Activated naive CD8-positive, alpha-beta T cell (primary cell): ENCODE measurements around the gene HNRNPR.
"Not testable (repeated sequence)": the region's sequence is repeated elsewhere in the genome, so short reads cannot be mapped to it uniquely, and the experiment has no call there.

Source experiments
- H3K27ac Mint-ChIP-seq: one replicate; pipeline ENCODE4 v1.8.0; 2021; ENCODE audit warnings: mixed read lengths
- H3K27me3 Mint-ChIP-seq: one replicate; pipeline ENCODE4 v1.8.0; 2021; ENCODE audit warnings: mixed read lengths
- H3K36me3 Mint-ChIP-seq: one replicate; pipeline ENCODE4 v1.8.0; 2021; ENCODE audit warnings: mixed read lengths
- H3K4me1 Mint-ChIP-seq: one replicate; pipeline ENCODE4 v1.8.0; 2021; ENCODE audit warnings: low read depth, mixed read lengths
- H3K4me3 Mint-ChIP-seq: one replicate; pipeline ENCODE4 v1.8.0; 2021; ENCODE audit warnings: mild to moderate bottlenecking, mixed read lengths
- H3K9me3 Mint-ChIP-seq: one replicate; pipeline ENCODE4 v1.8.0; 2021; ENCODE audit warnings: low read depth, mixed read lengths

Gene HNRNPR

DNA sequence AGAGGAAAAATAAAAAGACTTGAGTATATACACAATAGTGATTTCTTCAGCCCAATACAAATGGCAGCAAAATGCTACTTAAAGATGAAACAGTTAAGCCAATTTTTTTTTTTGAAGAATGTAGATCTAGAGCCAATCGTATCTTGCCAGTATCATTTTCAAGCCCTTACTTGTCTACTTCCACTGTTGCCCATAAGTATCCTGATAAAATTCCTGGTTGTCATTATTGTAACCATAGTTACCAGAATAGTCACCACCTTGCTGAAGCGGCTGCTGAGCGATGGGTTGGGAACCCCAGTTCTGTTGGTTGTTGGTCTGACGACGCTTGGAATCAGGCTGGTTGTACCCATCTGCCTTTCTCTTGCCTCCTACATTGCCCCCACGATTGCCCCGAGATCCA, 33.8 kb downstream of the HNRNPR start:
- H3K36me3 Mint-ChIP-seq, H3K4me3 Mint-ChIP-seq, H3K27me3 Mint-ChIP-seq, H3K4me1 Mint-ChIP-seq, H3K27ac Mint-ChIP-seq, H3K9me3 Mint-ChIP-seq: not testable (repeated sequence)

DNA sequence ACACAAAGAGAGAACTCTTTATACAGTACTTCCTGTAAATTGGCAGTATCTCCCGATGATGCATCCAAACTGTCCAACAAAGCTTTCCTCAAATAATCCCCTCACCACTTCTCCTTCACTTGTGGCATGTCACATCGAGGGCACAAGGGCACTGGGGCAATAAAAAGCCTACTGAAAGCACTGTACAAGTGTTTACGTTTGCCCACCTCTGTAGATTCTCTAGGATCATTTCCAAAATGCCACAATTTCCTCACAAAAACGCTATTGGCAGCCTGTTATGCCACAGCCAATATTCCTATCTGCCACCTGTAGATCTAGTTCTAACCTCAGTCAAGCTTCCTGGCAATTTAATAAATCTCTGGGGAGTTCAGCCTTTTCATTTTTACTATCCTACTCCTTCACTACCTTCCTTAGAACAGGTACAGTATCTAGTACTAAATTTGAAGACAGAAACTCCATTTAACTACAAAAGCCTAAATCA, 39.9 kb downstream of the HNRNPR start:
- H3K4me3 Mint-ChIP-seq: no peak overlapping the region
- peaks cover 2% of the 10 kb centered on the region for H3K36me3 Mint-ChIP-seq
- H3K27ac Mint-ChIP-seq: peak overlapping the region; percentile 16

DNA sequence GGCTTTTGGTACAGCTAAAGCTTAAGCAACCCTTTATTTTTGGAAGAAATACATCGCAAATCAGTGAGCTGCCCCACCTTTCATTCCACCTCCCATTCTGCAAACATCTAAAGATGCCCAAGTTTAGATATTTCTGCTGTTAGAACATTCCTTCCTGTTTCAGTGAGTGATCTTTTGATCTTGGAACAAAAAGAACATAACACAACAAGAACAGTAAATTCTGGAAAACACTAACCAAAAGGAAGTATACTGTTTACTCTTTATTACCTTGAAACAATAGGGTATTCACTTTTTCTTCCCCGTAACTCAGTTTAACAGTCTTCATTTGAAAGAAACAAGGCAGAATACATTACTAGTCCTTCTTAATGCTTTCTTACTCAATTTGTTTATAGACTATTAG, 40.6 kb downstream of the HNRNPR start:
- H3K4me1 Mint-ChIP-seq: no peaks in the 10 kb centered on the region
- H3K36me3 Mint-ChIP-seq: peaks cover 2% of the 10 kb centered on the region
- no peak overlapping the region for H3K4me3 Mint-ChIP-seq
- no peaks in the 10 kb centered on the region for H3K27me3 Mint-ChIP-seq
- no peaks in the 10 kb centered on the region for H3K9me3 Mint-ChIP-seq
- H3K27ac Mint-ChIP-seq: peak overlapping the region; percentile 16

More for the DNA sequence above, 39.9 kb downstream of the HNRNPR start:
- Mint-ChIP-seq H3K27me3 (no peaks in the 10 kb centered on the region), H3K4me1 (no peaks in the 10 kb centered on the region), H3K9me3 (no peaks in the 10 kb centered on the region)

DNA sequence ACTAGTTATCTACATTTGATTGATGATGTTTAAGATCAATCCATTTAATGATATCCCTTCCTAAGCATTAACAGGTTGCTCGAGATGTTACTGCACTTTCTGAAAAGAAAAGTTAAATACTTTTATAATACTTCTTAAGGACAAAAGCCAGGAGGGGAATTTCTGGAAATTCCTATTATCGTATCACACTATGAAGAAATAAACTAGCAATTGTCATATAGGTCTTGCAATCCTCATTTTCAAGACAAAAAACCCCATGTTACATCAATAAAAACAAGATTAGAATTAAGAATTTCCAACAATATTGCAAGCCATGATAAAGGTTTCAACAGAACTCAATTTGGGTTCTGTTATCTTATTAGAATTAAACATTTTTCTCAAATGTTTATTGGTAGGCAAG, 47.2 kb downstream of the HNRNPR start:
- Mint-ChIP-seq H3K4me3 (no peak overlapping the region), H3K27me3 (no peaks in the 10 kb centered on the region), H3K27ac (no peak overlapping the region), H3K36me3 (no peaks in the 10 kb centered on the region), H3K9me3 (no peaks in the 10 kb centered on the region), H3K4me1 (no peaks in the 10 kb centered on the region)

DNA sequence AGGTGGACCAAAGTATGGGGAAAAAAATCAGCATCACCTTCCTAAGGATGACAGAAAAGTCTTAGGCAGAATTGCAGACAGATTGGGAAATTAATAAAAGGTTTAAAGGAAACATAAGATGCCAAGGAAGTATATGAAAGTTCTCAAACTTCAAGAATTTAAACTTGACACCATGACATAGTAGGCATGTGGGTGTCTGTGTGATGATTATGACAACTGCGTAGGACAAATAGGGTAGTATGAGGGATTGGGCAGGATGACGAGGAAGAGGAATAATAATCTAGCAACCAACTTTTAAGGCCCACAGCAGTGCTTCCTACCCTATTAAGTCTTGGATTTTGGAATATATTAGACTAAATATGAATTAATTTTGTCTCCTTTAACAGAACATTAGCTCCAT, 52.4 kb downstream of the HNRNPR start:
- Mint-ChIP-seq H3K4me3 (no peak overlapping the region), H3K27me3 (no peaks in the 10 kb centered on the region), H3K36me3 (no peaks in the 10 kb centered on the region), H3K27ac (no peak overlapping the region), H3K9me3 (no peaks in the 10 kb centered on the region), H3K4me1 (no peaks in the 10 kb centered on the region)

DNA sequence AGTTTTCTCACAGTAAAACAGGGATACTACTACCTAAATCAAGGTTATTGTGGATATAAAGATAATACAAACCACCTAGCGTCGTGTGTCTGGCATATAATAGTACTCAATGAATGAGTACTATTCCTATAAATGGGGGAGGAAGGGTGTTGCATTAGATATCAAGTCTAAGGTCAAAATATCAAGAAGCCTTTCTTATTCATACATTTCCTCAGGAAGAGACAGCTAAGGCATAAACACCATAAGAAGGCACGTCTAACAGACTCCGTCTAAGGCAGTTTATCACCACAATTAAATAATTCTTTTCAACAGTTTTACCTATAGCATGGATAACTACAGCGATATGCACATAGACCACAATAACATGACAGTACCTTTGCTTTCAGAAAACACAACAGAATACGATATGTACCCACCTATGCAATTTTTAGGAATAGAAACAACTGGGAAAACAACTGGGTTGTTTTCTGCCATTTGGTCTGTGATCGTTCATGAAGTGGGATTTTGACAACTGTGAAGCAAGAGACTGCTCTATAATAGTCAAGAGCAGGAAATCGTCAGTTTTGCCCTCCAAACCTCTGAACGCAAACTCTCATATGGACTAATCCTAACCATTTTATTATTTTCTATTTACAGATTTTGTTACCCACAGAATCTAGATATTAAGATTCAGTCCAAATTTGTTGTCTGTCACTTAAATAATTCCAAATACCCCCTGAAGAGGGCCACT, 53.1 kb downstream of the HNRNPR start:
- no peaks in the 10 kb centered on the region for H3K4me1 Mint-ChIP-seq
- no peak overlapping the region for H3K4me3 Mint-ChIP-seq
- no peaks in the 10 kb centered on the region for H3K27me3 Mint-ChIP-seq
- no peaks in the 10 kb centered on the region for H3K9me3 Mint-ChIP-seq
- H3K36me3 Mint-ChIP-seq: no peaks in the 10 kb centered on the region
- no peak overlapping the region for H3K27ac Mint-ChIP-seq

DNA sequence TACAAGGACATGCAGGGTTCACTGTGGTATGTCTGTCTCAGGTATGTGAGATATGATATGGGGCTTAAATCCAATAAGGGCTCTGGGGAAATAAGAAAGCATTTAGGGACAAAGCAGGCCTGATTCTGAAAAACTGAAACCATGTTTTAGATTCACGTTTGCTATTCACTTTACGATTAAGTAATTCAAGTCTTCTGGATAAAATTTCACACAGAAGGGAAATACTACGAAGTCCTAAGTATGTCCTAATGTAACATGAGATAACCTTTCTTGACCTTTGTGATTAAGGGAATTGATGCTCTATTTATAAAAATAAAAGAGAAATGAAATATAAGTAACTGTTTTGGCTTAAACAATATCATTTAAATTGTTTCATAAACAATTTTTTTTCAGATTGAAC, 55.4 kb downstream of the HNRNPR start:
- H3K4me1 Mint-ChIP-seq: no peaks in the 10 kb centered on the region
- no peaks in the 10 kb centered on the region for H3K36me3 Mint-ChIP-seq
- H3K9me3 Mint-ChIP-seq: no peaks in the 10 kb centered on the region
- no peak overlapping the region for H3K4me3 Mint-ChIP-seq
- no peak overlapping the region for H3K27ac Mint-ChIP-seq
- H3K27me3 Mint-ChIP-seq: no peaks in the 10 kb centered on the region

DNA sequence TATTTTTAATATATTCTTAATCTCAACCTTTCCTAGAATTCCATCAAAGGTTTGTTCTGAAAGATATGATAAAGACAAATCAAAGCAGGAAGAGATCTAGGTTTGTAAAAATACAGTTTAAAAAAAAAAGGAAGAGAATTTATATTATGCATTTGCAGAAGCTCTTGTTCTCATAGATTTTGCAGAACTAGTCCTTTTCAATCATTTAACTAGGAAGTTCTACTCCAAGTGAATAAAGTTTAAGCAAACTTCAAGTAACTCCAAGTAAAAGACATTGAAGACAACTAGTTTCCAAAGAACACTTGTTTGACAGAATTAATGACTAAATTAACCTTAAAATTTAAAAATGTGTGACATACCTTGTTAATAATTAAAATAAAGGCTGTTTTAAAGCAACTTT, 55.9 kb downstream of the HNRNPR start:
- Mint-ChIP-seq H3K4me1 (no peaks in the 10 kb centered on the region), H3K9me3 (no peaks in the 10 kb centered on the region), H3K27ac (no peak overlapping the region), H3K4me3 (no peak overlapping the region), H3K36me3 (no peaks in the 10 kb centered on the region), H3K27me3 (no peaks in the 10 kb centered on the region)

DNA sequence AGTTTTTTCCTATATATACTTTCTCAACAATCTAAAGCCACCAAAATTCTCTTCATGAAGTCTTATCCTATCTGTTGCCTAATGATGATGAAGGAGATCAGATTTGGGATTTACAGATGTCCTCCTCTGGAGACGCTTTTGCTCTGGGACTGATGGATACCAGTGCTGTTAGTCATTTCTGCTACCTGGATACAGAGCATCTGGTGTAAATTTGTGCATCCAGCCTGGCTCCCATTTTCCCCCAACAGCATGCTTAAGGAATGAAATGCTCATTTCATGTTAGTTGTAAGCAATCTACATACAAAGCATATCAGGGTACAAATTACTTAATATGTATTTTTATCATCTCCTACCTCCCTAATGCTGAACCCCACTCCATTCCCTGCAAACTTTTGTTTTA, 57.7 kb downstream of the HNRNPR start:
- Mint-ChIP-seq H3K27me3 (no peaks in the 10 kb centered on the region), H3K36me3 (no peaks in the 10 kb centered on the region), H3K9me3 (no peaks in the 10 kb centered on the region), H3K27ac (no peak overlapping the region), H3K4me3 (no peak overlapping the region), H3K4me1 (no peaks in the 10 kb centered on the region)

DNA sequence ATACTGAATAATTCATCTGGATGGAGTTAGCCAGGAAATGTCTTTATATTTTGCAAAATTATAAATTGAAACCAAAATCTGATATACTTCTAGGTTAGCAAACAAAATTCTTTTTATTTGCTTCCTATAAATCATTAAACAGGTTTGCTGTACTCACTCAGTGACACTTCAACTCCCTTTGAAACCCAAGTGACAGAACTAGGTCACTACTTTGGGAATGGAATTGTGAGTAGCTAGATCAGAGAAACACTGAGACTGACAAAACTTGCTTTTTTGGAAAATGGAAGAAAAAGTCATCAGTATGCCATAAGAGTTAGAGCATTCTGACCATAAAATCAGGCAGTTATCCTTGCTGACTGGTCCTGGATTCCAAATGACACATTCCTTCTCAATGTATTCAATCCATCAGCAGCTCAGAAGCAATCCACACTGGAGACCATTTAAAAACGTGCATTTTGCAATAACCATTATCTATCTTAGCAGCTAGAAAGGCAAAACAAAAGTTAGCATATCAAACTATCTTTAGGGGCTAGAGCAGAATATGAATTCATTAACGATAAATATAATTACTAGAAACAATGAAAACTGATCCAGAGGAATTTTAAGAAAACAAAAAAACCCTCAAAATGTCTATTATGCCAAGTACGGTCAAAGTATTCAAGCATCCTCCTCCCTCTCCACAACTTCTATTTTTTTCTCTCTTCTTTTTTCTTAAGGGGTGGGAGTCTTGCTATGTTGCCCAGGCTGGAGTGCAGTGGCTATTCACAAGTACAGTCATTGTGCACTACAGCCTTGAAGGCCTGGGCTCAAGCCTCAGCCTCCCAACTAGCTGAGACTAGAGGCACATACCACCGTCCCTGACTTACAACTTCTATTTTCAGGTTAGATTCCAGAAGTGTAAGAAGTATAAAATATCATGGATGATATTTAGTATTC, 60.1 kb downstream of the HNRNPR start:
- H3K9me3 Mint-ChIP-seq: no peaks in the 10 kb centered on the region
- no peaks in the 10 kb centered on the region for H3K4me1 Mint-ChIP-seq
- H3K27me3 Mint-ChIP-seq: no peaks in the 10 kb centered on the region
- H3K27ac Mint-ChIP-seq: no peak overlapping the region
- H3K36me3 Mint-ChIP-seq: peaks cover 3% of the 10 kb centered on the region
- H3K4me3 Mint-ChIP-seq: no peak overlapping the region

DNA sequence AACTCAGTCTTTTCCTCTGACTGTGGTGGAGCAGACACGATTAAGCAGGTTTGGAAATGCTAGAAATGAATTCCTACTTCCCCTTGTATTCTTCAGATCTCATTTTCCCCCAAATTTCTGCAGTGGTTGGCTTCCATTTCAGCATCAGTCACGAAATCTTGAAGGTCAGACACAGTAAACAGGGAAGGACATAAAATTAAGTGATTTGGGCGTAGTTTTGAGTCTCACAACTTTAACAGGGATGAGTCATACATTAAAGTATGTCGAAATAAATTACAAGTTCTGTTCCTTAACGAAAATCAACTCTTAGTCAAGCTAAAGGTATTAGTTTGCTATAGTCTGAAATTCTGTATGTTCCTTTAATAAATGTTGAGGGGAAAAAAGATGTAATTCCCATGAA, 61.1 kb downstream of the HNRNPR start:
- Mint-ChIP-seq H3K9me3 (no peaks in the 10 kb centered on the region), H3K27ac (no peak overlapping the region), H3K27me3 (no peaks in the 10 kb centered on the region), H3K4me1 (no peaks in the 10 kb centered on the region), H3K4me3 (no peak overlapping the region), H3K36me3 (peaks cover 3% of the 10 kb centered on the region)

DNA sequence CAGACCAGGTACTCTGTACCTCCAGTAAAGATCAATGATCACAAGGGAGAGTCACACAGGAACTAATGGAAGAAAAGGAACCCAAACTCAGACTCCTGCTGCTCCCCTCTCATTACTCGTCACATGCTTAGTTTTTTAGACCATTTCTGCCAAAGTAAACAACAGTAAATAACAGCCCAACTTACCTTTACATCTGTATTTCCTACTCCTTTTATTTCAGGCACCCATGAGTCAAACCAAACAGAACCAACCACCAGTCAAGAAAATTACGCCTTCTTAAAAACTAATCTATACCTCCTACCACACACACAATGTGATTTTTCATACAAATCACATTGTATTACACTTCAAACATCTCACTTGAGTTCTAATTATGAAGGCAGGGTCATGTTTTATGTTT, 65.4 kb downstream of the HNRNPR start:
- Mint-ChIP-seq H3K4me1 (no peaks in the 10 kb centered on the region), H3K27ac (peak overlapping the region; percentile 12), H3K27me3 (peaks cover 7% of the 10 kb centered on the region), H3K9me3 (no peaks in the 10 kb centered on the region), H3K36me3 (peaks cover 3% of the 10 kb centered on the region), H3K4me3 (no peak overlapping the region)

DNA sequence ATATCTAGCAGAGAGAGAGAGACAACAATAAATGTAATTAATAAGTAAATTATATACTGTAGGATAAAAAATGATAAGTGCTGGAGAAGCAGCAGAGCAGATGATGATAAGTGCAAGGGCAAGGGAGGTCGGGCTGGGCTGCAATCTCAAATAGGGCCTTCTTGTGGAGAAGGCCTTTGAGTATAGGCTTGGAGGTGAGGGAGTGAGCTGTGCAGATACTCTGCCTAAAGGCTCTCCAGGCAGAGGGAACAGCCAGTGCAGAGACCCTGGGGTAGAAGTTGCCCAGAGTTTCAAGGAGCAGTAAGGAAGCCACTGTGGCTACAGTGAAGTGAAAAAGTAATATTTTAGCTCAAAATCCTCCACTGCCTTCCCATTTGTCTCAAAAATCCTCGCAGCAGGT, 67.6 kb downstream of the HNRNPR start:
- Mint-ChIP-seq H3K27me3 (peaks cover 15% of the 10 kb centered on the region), H3K27ac (no peak overlapping the region), H3K4me1 (no peaks in the 10 kb centered on the region), H3K36me3 (peaks cover 3% of the 10 kb centered on the region), H3K9me3 (no peaks in the 10 kb centered on the region), H3K4me3 (no peak overlapping the region)

DNA sequence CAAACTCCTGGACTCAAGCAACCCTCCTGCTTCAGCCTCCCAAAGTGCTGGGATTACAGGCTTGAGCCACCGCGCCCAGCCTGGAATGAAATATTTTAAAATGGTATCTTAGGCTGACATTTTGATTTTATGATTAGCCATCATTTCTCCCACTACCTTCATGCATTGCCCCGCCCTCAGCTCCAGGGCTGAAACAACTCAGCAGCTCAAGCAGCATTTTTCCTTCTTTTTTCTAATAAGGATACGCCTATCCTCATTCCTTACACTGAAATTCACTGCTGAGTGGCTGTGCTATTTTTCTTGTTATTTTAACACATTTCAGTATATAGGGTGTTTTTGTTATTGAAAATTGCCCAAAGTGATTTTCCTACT, 70.0 kb downstream of the HNRNPR start:
- no peak overlapping the region for H3K4me3 Mint-ChIP-seq
- no peaks in the 10 kb centered on the region for H3K4me1 Mint-ChIP-seq
- H3K9me3 Mint-ChIP-seq: no peaks in the 10 kb centered on the region
- peaks cover 18% of the 10 kb centered on the region for H3K27me3 Mint-ChIP-seq
- no peak overlapping the region for H3K27ac Mint-ChIP-seq
- H3K36me3 Mint-ChIP-seq: no peaks in the 10 kb centered on the region

DNA sequence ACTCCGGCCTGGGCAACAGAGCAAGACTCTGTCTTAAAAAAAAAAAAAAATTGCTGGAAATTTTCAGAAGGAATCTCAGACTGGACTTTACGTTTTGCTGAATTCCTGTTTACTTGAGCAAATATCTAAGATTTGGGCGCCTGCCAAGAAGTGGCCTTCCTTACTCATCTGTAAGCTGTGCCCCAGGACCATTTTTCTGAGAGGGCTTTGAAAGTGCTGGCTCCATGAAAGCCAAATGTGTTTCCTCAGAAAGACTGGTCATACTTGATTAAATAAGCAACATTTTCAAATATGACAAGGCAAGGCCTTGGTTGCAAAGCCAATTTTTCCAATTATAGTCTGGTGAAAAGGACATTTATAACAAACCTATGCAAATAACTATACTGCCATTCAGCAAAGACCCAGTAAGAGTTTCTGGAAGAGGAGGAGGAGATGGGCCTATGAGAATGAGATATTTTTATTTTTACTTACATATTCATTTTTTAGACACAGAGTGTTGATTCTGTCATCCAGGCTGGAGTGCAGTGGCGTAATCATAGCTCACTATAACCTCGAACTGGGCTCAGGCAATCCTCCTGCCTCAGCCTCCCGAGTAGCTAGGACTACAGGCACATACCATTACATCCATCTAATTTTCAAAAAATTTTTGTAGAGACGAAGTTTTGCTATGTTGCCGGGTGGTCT, 70.5 kb downstream of the HNRNPR start:
- Mint-ChIP-seq H3K4me1 (no peaks in the 10 kb centered on the region), H3K9me3 (no peaks in the 10 kb centered on the region), H3K4me3 (no peak overlapping the region), H3K27me3 (peaks cover 21% of the 10 kb centered on the region), H3K27ac (no peak overlapping the region), H3K36me3 (no peaks in the 10 kb centered on the region)
